LNCaP clone FGC (cell line): ENCODE data around the gene ERP27.

Experiments used
- DNase-seq: peaks from one replicate; pipeline ENCODE4 v3.0.0-alpha.2; 2011; ENCODE audit warnings: low read depth
- H3K4me3 ChIP-seq: 2 replicates; pipeline ENCODE4 v1.5.1; 2011; ENCODE audit warnings: mild to moderate bottlenecking, low read depth, low read length, control low read depth
- TF ChIP-seq, protein P1 (sequence below): IDR thresholded peaks from 2 replicates; pipeline ENCODE4 v1.5.1; 2012; ENCODE audit warnings: mild to moderate bottlenecking; ENCODE audit not compliant: control insufficient read depth, insufficient read depth; ENCODE audit errors: extremely low read depth

Gene ERP27

DNA sequence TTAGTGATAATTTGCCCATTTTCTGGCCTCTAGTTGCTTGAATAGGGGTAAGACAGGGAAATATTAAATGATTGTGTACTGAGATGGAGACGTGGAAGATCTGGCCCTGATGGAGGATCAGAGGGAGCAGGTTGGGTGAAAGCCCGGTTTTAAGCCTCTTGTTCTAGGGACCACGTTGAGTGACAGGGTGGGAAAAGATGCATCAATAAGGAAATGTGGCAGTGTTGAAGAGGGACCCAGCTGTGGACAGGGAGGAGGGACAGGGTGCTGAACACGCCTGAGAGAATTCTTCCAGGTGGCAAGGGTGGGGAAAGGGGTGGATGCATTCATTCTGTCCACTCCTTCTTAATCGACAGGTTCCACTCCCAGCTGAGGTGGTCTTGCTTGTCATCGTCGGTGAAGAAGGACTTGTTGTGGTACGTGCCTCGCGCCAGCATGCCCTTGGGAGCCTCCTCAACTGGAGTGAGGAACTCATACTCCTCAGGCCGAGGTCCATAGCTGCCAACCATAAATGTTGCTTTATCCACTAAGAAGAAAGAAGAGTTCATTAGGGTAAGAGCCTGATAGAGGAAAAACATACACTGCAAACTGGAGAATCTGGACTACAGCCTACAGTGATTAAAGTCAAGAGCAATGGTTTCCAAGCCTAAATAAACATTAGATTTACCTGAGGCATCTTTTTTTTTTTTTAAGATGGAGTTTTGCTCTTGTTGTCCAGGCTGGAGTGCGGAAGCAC is 4.0 kb upstream of the ERP27 start:
- DNase-seq, result no peak
- TF ChIP-seq, protein P1, sequence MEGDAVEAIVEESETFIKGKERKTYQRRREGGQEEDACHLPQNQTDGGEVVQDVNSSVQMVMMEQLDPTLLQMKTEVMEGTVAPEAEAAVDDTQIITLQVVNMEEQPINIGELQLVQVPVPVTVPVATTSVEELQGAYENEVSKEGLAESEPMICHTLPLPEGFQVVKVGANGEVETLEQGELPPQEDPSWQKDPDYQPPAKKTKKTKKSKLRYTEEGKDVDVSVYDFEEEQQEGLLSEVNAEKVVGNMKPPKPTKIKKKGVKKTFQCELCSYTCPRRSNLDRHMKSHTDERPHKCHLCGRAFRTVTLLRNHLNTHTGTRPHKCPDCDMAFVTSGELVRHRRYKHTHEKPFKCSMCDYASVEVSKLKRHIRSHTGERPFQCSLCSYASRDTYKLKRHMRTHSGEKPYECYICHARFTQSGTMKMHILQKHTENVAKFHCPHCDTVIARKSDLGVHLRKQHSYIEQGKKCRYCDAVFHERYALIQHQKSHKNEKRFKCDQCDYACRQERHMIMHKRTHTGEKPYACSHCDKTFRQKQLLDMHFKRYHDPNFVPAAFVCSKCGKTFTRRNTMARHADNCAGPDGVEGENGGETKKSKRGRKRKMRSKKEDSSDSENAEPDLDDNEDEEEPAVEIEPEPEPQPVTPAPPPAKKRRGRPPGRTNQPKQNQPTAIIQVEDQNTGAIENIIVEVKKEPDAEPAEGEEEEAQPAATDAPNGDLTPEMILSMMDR, result no peak
- no peak overlapping the region for H3K4me3 ChIP-seq

DNA sequence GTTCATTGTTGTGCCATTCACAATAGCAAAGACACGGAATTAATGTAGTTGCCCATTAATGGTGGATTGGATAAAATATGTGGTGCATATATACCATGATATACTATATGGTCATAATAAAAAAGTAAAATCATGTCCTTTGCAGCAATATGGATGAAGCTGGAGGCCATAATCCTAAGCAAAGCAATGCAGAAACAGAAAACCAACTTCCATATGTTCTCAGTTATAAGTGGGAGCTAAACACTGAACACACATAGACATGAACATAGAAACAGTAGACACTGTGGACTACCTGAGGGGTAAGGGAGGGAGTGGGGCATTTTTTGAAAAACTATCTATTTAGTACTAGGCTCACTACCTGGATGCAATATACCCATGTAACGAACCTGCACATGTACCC is 3.0 kb upstream of the ERP27 start:
- no peak for DNase-seq
- no peak overlapping the region for H3K4me3 ChIP-seq
- TF ChIP-seq, protein P1, result no peak

DNA sequence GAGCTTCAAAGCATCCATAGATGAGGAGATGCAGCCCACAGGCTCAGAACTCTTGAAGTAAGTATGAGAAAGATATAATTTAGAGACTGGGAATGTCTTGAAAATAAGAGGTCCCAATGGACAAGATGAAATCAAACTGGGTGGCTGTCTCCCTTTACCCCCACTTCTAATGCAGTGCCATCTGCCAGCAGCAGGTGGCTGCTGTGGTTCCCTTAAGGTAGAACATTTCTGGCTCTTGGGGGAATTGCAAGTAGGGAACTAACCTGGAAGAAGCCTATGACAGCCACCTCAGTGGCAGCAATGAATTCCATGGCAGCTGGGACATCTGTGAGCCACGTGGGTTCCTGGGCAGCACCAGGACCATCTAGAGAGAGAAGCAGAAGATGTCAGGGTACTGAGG is 648 bp downstream of the ERP27 start:
- TF ChIP-seq, protein P1, result no peak
- DNase-seq, result no peak

DNA sequence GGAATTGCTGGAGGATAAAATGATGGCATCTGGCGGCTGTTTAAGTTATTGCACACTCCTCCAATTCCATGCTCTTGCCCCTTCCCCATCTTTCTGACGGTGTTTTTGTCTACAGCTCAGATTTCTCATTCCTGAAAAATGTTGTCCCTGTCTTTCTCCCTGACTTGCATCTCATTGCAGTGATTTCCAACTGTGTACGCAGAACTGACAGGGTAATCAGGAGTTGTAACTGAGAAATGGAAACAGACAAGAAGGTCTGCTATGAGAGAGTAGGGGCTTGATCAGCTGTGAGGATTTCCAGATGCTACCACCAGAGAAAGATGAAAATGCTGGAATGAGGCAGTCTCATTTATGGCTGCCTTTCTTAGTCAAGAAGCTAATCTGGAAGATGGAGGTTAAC is 1.3 kb downstream of the ERP27 start:
- DNase-seq, result no peak
- TF ChIP-seq, protein P1, result no peak

More for the DNA sequence above, 648 bp downstream of the ERP27 start:
- H3K4me3 ChIP-seq, result no peak overlapping the region

DNA sequence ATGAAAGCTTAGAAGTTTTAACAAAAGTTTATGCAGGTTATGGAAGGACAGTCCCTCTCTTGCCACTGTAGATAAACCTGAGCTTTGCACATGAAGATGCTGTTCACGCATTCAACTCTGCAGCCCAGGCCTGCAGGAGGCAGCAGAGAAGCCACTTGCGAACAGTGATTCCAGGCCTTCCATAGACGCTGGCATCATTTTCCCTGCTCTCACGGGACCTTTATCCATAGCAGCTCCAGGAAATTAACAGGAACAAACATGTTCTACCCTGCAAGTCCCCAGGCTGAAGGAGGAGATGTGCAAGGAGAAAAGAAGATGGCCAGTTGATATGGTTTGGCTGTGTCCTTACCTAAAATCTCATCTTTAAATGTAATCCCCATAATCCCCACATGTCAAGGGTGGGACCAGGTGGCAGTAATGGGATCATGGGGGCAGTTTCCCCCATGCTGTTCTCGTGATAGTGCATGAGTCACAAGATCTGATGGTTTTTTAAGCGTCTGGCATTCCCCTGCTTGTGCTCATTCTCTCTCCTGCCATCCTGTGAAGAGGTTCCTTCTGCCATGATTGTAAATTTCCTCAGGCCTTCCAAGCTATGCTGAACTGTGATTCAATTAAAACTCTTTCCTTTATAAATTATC is 2.0 kb downstream of the ERP27 start:
- no peak overlapping the region for H3K4me3 ChIP-seq
- TF ChIP-seq, protein P1, result 0 out of 2 replicates have a peak, but pooled peaks have one; percentile 8
- DNase-seq, result no peak

More for the DNA sequence above, 1.3 kb downstream of the ERP27 start:
- H3K4me3 ChIP-seq, result no peak overlapping the region

DNA sequence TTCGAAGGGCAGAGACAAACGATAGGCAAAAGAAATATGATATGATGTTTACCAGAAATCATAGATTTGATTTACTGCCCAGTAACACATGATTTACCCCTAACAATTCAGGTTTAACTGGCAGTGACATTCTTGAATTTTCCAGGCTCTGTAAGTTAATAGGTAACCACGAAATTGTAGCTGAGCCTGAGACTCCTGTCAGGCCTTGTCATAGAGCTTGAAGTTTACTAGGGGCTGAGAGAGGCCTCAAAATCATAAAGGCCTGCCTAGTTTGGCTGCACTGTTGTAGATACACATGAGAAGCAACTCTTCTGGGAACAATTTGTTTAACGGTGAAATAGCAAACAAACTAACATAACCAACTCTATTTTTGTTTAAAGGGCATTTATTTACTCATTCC is 3.3 kb downstream of the ERP27 start:
- TF ChIP-seq, protein P1, result no peak
- H3K4me3 ChIP-seq, result no peak overlapping the region
- DNase-seq, result no peak
